ENCODE measurements around the gene GPX2. TPM values are rescaled to one million over a fixed set of nuclear protein-coding genes. Genes with fewer than 3 reads are reported as not detected.

GPX2 gene
- total and polyA plus RNA-seq, 2 experiments from 2014 or later, result 0.78 to 2.2 TPM

DNA sequence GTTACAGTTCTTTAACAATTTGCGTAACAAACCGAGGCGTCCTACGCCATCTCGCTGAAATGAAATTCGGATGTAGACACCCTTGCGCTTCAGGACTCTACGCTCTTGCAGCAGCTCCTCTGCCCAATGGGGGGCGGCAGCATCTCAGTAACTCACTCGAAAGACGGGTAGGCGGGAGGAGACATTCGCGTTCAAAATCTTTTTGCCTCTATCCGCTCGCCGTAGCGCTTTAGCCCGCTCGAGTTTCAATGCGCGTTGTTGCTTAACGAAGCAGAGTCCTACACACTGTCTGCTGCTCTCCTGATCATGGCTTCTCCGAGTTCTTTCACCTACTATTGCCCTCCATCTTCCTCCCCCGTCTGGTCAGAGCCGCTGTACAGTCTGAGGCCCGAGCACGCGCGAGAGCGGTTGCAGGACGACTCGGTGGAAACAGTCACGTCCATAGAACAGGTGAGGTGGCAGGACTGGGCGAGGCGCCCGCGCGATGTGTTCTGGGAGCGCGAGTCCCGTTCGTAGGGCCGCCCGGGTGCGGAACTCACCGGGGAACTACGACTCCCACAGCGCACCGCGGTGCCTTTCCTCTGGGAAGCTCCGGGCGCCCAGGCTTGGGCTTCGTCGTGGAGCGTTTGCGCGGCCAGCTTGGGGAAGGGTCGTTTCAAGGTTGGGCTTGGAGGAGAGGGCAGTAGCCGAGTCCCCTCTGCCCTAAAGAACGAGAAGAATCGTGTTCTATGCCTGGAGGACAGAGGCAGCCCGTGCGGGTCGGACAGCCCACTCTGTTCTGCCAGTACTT is 44.3 kb upstream of the GPX2 start, which contains the start of gene FNTB (continued):
- TF ChIP-seq NANOG (IDR thresholded peaks at IDR 0.05; ENCODE audit: borderline replicate concordance) (0 out of 2 replicates have a peak, but pooled peaks have one; percentile 24), ZNF331 (CRISPR knock-in tag; IDR thresholded peaks at IDR 0.05; ENCODE audit: low read depth) (no peak), CREB1 (CRISPR knock-in tag; IDR thresholded peaks at IDR 0.05; ENCODE audit: low read depth) (0 out of 2 replicates have a peak, but pooled peaks have one; percentile 22), EZH2 (IDR thresholded peaks at IDR 0.05; ENCODE audit: low read depth, unreplicated experiment) (no peak)
- TF ChIP-seq, protein P1, sequence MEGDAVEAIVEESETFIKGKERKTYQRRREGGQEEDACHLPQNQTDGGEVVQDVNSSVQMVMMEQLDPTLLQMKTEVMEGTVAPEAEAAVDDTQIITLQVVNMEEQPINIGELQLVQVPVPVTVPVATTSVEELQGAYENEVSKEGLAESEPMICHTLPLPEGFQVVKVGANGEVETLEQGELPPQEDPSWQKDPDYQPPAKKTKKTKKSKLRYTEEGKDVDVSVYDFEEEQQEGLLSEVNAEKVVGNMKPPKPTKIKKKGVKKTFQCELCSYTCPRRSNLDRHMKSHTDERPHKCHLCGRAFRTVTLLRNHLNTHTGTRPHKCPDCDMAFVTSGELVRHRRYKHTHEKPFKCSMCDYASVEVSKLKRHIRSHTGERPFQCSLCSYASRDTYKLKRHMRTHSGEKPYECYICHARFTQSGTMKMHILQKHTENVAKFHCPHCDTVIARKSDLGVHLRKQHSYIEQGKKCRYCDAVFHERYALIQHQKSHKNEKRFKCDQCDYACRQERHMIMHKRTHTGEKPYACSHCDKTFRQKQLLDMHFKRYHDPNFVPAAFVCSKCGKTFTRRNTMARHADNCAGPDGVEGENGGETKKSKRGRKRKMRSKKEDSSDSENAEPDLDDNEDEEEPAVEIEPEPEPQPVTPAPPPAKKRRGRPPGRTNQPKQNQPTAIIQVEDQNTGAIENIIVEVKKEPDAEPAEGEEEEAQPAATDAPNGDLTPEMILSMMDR (conservative IDR thresholded peaks at IDR 0.05; ENCODE audit: low read depth in 2 of 2), result peak; percentile 68 to 95

DNA sequence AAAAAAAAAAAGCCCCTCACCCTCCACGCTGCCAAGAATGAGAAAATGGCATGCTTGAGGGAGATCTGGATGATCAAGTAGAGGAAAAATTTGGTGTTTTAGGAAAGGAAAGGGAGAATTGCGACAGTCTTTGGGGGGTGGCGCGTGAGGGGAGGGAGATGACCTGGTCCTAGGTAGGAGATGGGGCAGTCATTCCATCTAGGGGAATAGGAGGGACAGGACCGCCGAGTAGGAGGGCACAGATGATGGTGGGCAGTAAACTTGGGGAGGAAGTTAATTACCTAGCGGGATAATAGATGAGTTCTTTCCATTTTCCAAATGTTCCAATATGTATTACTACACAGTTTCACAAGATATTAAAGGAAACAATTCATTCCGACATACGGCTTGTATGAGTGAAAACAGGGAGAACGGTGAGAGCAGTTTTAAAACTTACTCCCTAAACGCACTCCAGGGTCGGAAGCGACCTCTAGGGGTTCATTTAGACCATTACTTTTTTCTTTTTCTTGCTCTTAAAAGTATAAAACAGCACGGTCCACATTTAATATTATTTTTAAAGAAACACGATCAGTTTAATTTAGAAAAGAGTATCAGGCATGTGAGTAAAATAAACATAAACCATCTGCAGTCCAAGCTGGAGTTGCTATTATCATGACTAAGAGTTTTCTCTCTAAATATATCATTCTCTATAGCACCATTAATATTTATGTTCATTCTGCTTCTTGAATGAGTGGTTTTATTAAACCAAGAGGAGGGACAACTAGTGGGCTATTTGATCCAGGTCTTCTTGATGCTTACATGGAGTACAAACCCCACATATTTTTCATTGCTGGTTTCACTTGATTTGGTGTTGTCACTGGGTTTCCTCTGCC is 41.1 kb upstream of the GPX2 start:
- Histone ChIP-seq H3K27me3 (ENCODE audit: insufficient read depth) (peaks cover 5% of the 10 kb centered on the region; the same call in 1 of the 2 replicates), H4K20me1 (replicated peaks; ENCODE audit: insufficient read depth) (no peaks in the 10 kb centered on the region), H3K4me2 (peak overlapping the region; percentile 7), H3K4me1 (ENCODE audit: insufficient read depth) (peaks cover 17% of the 10 kb centered on the region), H3F3A (replicated peaks; ENCODE audit: low read depth) (0 out of 2 replicates have a peak, but pooled peaks cover 3% of the 10 kb centered on the region), H3K9me2 (ENCODE audit: insufficient read depth) (no peaks in the 10 kb centered on the region), H3K27ac (ENCODE audit: low read depth) (no peak overlapping the region), H3K4me3 (peak overlapping the region; percentile 30), H3K36me3 (ENCODE audit: insufficient read depth) (no peaks in the 10 kb centered on the region), H2AFZ (no peak overlapping the region), H3K79me2 (replicated peaks; ENCODE audit: insufficient read depth) (peaks cover 15% of the 10 kb centered on the region)
- ATAC-seq, result peak; percentile 14; the same call in 2 of the 3 replicates
- Mint-ChIP-seq H3K4me1 (peaks cover 10% of the 10 kb centered on the region), H3K27me3 (ENCODE audit: insufficient read depth, low read depth, poor library complexity) (peaks cover 19% of the 10 kb centered on the region), H3K27ac (no peak overlapping the region), H3K4me3 (peak overlapping the region; percentile 73), H3K9me3 (no peaks in the 10 kb centered on the region), H3K36me3 (ENCODE audit: low read depth) (no peaks in the 10 kb centered on the region)
- TF ChIP-seq, protein P2, sequence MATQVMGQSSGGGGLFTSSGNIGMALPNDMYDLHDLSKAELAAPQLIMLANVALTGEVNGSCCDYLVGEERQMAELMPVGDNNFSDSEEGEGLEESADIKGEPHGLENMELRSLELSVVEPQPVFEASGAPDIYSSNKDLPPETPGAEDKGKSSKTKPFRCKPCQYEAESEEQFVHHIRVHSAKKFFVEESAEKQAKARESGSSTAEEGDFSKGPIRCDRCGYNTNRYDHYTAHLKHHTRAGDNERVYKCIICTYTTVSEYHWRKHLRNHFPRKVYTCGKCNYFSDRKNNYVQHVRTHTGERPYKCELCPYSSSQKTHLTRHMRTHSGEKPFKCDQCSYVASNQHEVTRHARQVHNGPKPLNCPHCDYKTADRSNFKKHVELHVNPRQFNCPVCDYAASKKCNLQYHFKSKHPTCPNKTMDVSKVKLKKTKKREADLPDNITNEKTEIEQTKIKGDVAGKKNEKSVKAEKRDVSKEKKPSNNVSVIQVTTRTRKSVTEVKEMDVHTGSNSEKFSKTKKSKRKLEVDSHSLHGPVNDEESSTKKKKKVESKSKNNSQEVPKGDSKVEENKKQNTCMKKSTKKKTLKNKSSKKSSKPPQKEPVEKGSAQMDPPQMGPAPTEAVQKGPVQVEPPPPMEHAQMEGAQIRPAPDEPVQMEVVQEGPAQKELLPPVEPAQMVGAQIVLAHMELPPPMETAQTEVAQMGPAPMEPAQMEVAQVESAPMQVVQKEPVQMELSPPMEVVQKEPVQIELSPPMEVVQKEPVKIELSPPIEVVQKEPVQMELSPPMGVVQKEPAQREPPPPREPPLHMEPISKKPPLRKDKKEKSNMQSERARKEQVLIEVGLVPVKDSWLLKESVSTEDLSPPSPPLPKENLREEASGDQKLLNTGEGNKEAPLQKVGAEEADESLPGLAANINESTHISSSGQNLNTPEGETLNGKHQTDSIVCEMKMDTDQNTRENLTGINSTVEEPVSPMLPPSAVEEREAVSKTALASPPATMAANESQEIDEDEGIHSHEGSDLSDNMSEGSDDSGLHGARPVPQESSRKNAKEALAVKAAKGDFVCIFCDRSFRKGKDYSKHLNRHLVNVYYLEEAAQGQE (IDR thresholded peaks at IDR 0.05; ENCODE audit: unreplicated experiment), result no peak
- TF ChIP-seq, protein P1 (conservative IDR thresholded peaks at IDR 0.05; ENCODE audit: low read depth in 2 of 2), result peak; percentile 76 to 83
- no peak for TF ChIP-seq CREB1 (CRISPR knock-in tag; IDR thresholded peaks at IDR 0.05; ENCODE audit: low read depth)
- no peak for TF ChIP-seq ZNF114 (CRISPR knock-in tag; IDR thresholded peaks at IDR 0.05)
- DNase-seq (ENCODE audit: low spot score), result peak; percentile 80

All from GM23338 (cell line).